Daoy (cell line): ENCODE results near the gene MS4A2. TPM values are rescaled to one million over a fixed set of nuclear protein-coding genes. Genes with fewer than 3 reads are reported as not detected.

Experiments
- total RNA-seq: library from RNA; depleted of rRNA; stranded (reverse); fragments of >200 nt; shearing (Covaris generic); gene quantifications from 2 replicates; pipeline ENCODE4 v1.2.3, GENCODE V29; 2014; rRNA removed

Gene MS4A2
- total RNA-seq, 1 experiment from 2014 or later: not detected

Other genes starting within 250 kb of the MS4A2 start
- gene CBLIF, start 243.2 kb upstream of the MS4A2 start, total RNA-seq: not detected in 2 replicates
- not detected in 2 replicates for gene TCN1, start 222.2 kb upstream of the MS4A2 start, total RNA-seq
- gene OOSP3, start 209.9 kb upstream of the MS4A2 start, total RNA-seq: not detected in 2 replicates
- gene OOSP1, start 150.2 kb upstream of the MS4A2 start, total RNA-seq: not detected in 2 replicates
- not detected in 2 replicates for gene OOSP4A, start 124.6 kb upstream of the MS4A2 start, total RNA-seq
- gene OOSP4B, start 71.5 kb upstream of the MS4A2 start, total RNA-seq: not detected in 2 replicates
- not detected in 2 replicates for gene OOSP2, start 48.3 kb upstream of the MS4A2 start, total RNA-seq
- gene MS4A3, start 32.0 kb upstream of the MS4A2 start, total RNA-seq: not detected in 2 replicates
- not detected in 2 replicates for gene MS4A6A, start 94.4 kb downstream of the MS4A2 start, total RNA-seq
- not detected in 2 replicates for gene MS4A4E, start 154.5 kb downstream of the MS4A2 start, total RNA-seq
- not detected in 2 replicates for gene MS4A4A, start 192.0 kb downstream of the MS4A2 start, total RNA-seq
- not detected in 2 replicates for gene MS4A6E, start 238.6 kb downstream of the MS4A2 start, total RNA-seq